Endothelial cell of umbilical vein (primary cell): ENCODE data around the gene RPH3AL. TPM values are rescaled to one million over a fixed set of nuclear protein-coding genes. Genes with fewer than 3 reads are reported as not detected.

Source experiments
- BruUV-seq: library from RNA; stranded (reverse); fragments of 400-500 nt; replicated peaks from 2 replicates; lab custom pipeline; 2021; lab: Mats Ljungman, UMichigan
- CTCF ChIA-PET: fragments of 300-600, 350-600 bp; sonication (Branson Sonifier 250); formaldehyde crosslinking; loops from one replicate; lab custom pipeline; 2021; ENCODE audit warnings: antibody characterized with exemption, inconsistent platforms; lab: Charles Lee
- POLR2A ChIA-PET: fragments of 300-600, 350-600 bp; sonication (Branson Sonifier 250); formaldehyde crosslinking; loops from one replicate; lab custom pipeline; 2021; ENCODE audit warnings: antibody characterized with exemption, inconsistent platforms; lab: Charles Lee
- DNase-seq: peaks from one replicate; pipeline ENCODE4 v3.0.0-alpha.2; 2011; ENCODE audit warnings: low read depth, low spot score
- FAIRE-seq: peaks from 2 replicates; lab custom pipeline; 2011; peaks lifted over from hg19 to GRCh38; lab: Jason Lieb, UNC
- H2AFZ ChIP-seq: 2 replicates; pipeline ENCODE4 v1.6.0; 2012; ENCODE audit warnings: low read depth, low read length, control low read depth, inconsistent platforms
- H3K27ac ChIP-seq: 2 replicates; pipeline ENCODE4 v1.5.1; 2011; ENCODE audit warnings: low read depth, mild to moderate bottlenecking, control low read depth, low read length, moderate library complexity; ENCODE audit not compliant: insufficient read depth
- H3K27me3 ChIP-seq, 2 experiments: 2 replicates each; pipeline versions ENCODE4 v1.6.0 to v1.6.1; 2011; ENCODE audit warnings: low read length in 2 of 2, mixed read lengths in 1 of 2; ENCODE audit not compliant: control insufficient read depth in 2 of 2, insufficient read depth in 2 of 2
- H3K36me3 ChIP-seq, 2 experiments: 2 replicates in 1 of 2; 3 replicates in 1 of 2; pipeline ENCODE4 v1.5.1; 2011; ENCODE audit warnings: low read length in 2 of 2, mild to moderate bottlenecking in 1 of 2, moderate library complexity in 1 of 2; ENCODE audit not compliant: control insufficient read depth in 2 of 2, insufficient read depth in 2 of 2; ENCODE audit errors: extremely low read depth in 1 of 2
- H3K4me1 ChIP-seq: 3 replicates; pipeline ENCODE4 v1.5.1; 2011; ENCODE audit warnings: mild to moderate bottlenecking, low read length; ENCODE audit not compliant: control insufficient read depth, insufficient read depth; ENCODE audit errors: extremely low read depth
- H3K4me2 ChIP-seq: 2 replicates; pipeline ENCODE4 v1.6.1; 2011; ENCODE audit warnings: low read length, control low read depth, mixed read lengths; ENCODE audit not compliant: insufficient read depth
- H3K4me3 ChIP-seq, 3 experiments: fragments of 200-600 bp in 1 of 3; sonication (generic), shearing (Covaris generic) in 1 of 3; replicated peaks in 1 of 3; 2 replicates each; pipeline ENCODE4 v1.5.1; 2011 to 2016; ENCODE audit warnings: control low read depth in 3 of 3, low read length in 3 of 3, mild to moderate bottlenecking in 2 of 3, inconsistent platforms in 1 of 3, low read depth in 1 of 3, moderate library complexity in 1 of 3; ENCODE audit not compliant: insufficient read depth in 1 of 3
- H3K79me2 ChIP-seq: 2 replicates; pipeline ENCODE4 v1.6.0; 2012; ENCODE audit warnings: low read length, inconsistent platforms; ENCODE audit not compliant: control insufficient read depth, insufficient read depth
- H3K9ac ChIP-seq: replicated peaks from 2 replicates; pipeline ENCODE3; 2011; ENCODE audit warnings: low read length, control low read depth; ENCODE audit not compliant: insufficient read depth; ENCODE audit errors: extremely low read depth
- H3K9me1 ChIP-seq: replicated peaks from 3 replicates; pipeline ENCODE4 v1.6.0; 2011; ENCODE audit warnings: mild to moderate bottlenecking, low read length; ENCODE audit not compliant: control insufficient read depth, insufficient read depth; ENCODE audit errors: extremely low read depth
- H3K9me3 ChIP-seq: replicated peaks from 2 replicates; pipeline ENCODE4 v1.5.1; 2012; ENCODE audit warnings: low read length, inconsistent platforms; ENCODE audit not compliant: control insufficient read depth, insufficient read depth
- H4K20me1 ChIP-seq: replicated peaks from 2 replicates; pipeline ENCODE3; 2011; ENCODE audit warnings: mild to moderate bottlenecking, low read length; ENCODE audit not compliant: control insufficient read depth, insufficient read depth; ENCODE audit errors: extremely low read depth
- FOS ChIP-seq: IDR thresholded peaks from 2 replicates; pipeline ENCODE4 v1.6.1; 2011; ENCODE audit warnings: mild to moderate bottlenecking, low read length, moderate library complexity, borderline replicate concordance; ENCODE audit not compliant: insufficient read depth
- GATA2 ChIP-seq: IDR thresholded peaks from 2 replicates; pipeline ENCODE4 v1.7.0; 2011; ENCODE audit warnings: low read depth, mild to moderate bottlenecking, moderate library complexity, mixed read lengths, low read length; ENCODE audit not compliant: insufficient read length, insufficient read depth
- JUN ChIP-seq: IDR thresholded peaks from 2 replicates; pipeline ENCODE4 v1.6.1; 2011; ENCODE audit warnings: borderline replicate concordance, low read depth; ENCODE audit not compliant: insufficient read length, insufficient read depth
- MAX ChIP-seq: IDR thresholded peaks from 2 replicates; pipeline ENCODE4 v1.6.1; 2011; ENCODE audit not compliant: insufficient read depth, insufficient read length
- MYC ChIP-seq: IDR thresholded peaks from one replicate; pipeline ENCODE4 v1.6.1; 2011; ENCODE audit warnings: mild to moderate bottlenecking, low read depth, low read length
- POLR2AphosphoS5 ChIP-seq: IDR thresholded peaks from 2 replicates; pipeline ENCODE4 v1.6.1; 2012; ENCODE audit warnings: low read depth, mild to moderate bottlenecking, control low read depth, low read length, moderate library complexity; ENCODE audit not compliant: insufficient read depth
- dilution Hi-C: fragments of 300-500 bp; cut with MboI; formaldehyde crosslinking; loops from one replicate; pipeline ENCODE4 v1.15.0; 2019; ENCODE audit warnings: low sequenced_read_pairs; ENCODE audit not compliant: extremely low pct_ligation_motif_present
- intact Hi-C: fragments of 100-400 bp; cut with micrococcal nuclease; formaldehyde crosslinking; loops from one replicate; pipeline ENCODE4 v1.10.0; 2022
- polyA plus RNA-seq, 4 experiments: library from polyadenylated mRNA; depleted of rRNA in 3 of 4; stranded (reverse) in 3 of 4; unstranded in 1 of 4; fragments of >200 nt; gene quantifications; 2 replicates each; pipeline versions ENCODE4 v1.2.1 to v1.2.3, GENCODE V29; 2011 to 2012; ENCODE audit warnings: missing spikeins in 1 of 4
- total RNA-seq: library from RNA; stranded (reverse); gene quantifications from 2 replicates; pipeline ENCODE4 v1.2.3, GENCODE V29; 2021
- TF ChIP-seq, protein P1 (sequence below), 2 donors: IDR thresholded peaks; 1 replicate in 1 of 2; 2 replicates in 1 of 2; pipeline ENCODE4 v1.5.1; 2011; ENCODE audit warnings: low read length in 2 of 2, mild to moderate bottlenecking in 2 of 2, moderate library complexity in 2 of 2, control low read depth in 1 of 2, inconsistent platforms in 1 of 2, low read depth in 1 of 2; ENCODE audit not compliant: insufficient read depth in 1 of 2; ENCODE audit errors: extremely low read depth in 1 of 2

The RPH3AL gene
- total and polyA plus RNA-seq, 2 donors (not counting 3 experiments of a cell fraction or from before 2014, with no cell fraction given), result 4.1 to 7.0 TPM

DNA sequence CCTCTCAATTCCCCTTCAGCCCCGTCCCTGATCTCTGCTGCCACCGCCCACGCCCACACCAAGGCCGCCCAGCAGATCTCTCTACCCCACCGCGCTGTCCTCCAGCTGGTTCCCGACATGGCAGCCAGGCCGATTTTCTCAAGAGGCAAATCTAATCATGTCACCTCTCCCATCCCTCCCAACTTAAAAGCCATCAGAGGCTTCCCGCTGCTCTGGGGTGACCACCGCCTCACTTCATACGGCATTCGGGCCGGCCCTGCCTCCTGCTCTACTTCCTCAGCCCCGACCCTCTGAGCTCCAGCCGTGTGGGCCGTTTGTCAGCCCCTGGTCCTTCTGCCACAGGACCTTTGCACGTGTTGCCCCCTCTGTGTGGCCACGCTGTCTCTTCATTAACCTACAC is 63.2 kb downstream of the RPH3AL start:
- ChIA-PET CTCF (no interaction called here), POLR2A (no interaction called here)
- no peak overlapping the region for H3K27ac ChIP-seq
- TF ChIP-seq GATA2, result no peak
- no peaks in the 10 kb centered on the region for H3K9me3 ChIP-seq
- no TSS peak for BruUV-seq
- H3K4me1 ChIP-seq, result no peaks in the 10 kb centered on the region
- intact Hi-C loops, result no loop called here
- H3K36me3 ChIP-seq, result no peaks in the 10 kb centered on the region
- no peak overlapping the region for H3K9ac ChIP-seq
- no peak overlapping the region for H3K4me3 ChIP-seq
- dilution Hi-C loops, result no loop called here
- FAIRE-seq, result no peak
- H3K4me2 ChIP-seq, result no peak overlapping the region
- H3K9me1 ChIP-seq, result no peaks in the 10 kb centered on the region
- no peaks in the 10 kb centered on the region for H4K20me1 ChIP-seq
- H2AFZ ChIP-seq, result no peak overlapping the region
- no peaks in the 10 kb centered on the region for H3K79me2 ChIP-seq
- no peaks in the 10 kb centered on the region for H3K27me3 ChIP-seq
- DNase-seq, result no peak

DNA sequence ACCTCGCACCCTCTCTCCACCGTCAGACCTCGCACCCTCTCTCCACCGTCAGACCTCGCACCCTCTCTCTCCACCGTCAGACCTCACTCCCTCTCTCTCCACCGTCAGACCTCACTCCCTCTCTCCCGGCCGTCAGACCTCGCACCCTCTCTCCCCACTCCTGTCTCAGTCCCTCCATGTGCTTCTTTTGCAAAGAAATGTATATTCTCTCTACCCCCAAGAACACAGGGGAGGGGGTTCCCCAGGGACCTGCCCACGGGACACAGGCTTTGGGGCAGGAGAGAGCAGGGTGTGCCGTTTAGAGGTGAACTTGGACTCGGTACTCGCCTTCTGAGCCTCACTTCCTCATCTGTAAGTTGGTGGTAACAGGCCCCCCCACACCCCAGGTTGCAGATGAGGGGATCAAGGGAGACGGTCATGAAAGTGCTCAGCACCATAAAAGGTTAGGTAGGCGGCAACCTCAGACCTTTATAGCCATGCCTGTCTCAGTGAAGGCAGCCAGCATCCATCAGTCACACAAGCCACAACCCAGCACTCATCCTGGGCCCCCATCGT is 63.7 kb downstream of the RPH3AL start:
- no peaks in the 10 kb centered on the region for H3K9me3 ChIP-seq
- BruUV-seq, result no TSS peak
- dilution Hi-C loops (no loop called here), intact Hi-C loops (no loop called here)
- no peaks in the 10 kb centered on the region for H3K4me1 ChIP-seq
- CTCF ChIA-PET, result no interaction called here
- no peak overlapping the region for H3K9ac ChIP-seq
- H2AFZ ChIP-seq, result no peak overlapping the region
- no peaks in the 10 kb centered on the region for H3K79me2 ChIP-seq
- no peaks in the 10 kb centered on the region for H3K9me1 ChIP-seq
- DNase-seq, result no peak
- H3K27me3 ChIP-seq, result no peaks in the 10 kb centered on the region
- FAIRE-seq, result no peak
- no peak overlapping the region for H3K4me2 ChIP-seq
- TF ChIP-seq, protein P1, sequence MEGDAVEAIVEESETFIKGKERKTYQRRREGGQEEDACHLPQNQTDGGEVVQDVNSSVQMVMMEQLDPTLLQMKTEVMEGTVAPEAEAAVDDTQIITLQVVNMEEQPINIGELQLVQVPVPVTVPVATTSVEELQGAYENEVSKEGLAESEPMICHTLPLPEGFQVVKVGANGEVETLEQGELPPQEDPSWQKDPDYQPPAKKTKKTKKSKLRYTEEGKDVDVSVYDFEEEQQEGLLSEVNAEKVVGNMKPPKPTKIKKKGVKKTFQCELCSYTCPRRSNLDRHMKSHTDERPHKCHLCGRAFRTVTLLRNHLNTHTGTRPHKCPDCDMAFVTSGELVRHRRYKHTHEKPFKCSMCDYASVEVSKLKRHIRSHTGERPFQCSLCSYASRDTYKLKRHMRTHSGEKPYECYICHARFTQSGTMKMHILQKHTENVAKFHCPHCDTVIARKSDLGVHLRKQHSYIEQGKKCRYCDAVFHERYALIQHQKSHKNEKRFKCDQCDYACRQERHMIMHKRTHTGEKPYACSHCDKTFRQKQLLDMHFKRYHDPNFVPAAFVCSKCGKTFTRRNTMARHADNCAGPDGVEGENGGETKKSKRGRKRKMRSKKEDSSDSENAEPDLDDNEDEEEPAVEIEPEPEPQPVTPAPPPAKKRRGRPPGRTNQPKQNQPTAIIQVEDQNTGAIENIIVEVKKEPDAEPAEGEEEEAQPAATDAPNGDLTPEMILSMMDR (IDR thresholded peaks at IDR 0.05; ENCODE audit: extremely low read depth in 1 of 2, insufficient read depth in 1 of 2, low read depth in 1 of 2, low read length in 2 of 2), result no peak
- TF ChIP-seq GATA2 (no peak), MAX (no peak), MYC (no peak), FOS (no peak), POLR2AphosphoS5 (no peak), JUN (no peak)
- no peaks in the 10 kb centered on the region for H3K36me3 ChIP-seq
- H3K4me3 ChIP-seq, result no peak overlapping the region
- H3K27ac ChIP-seq, result no peak overlapping the region
- no peaks in the 10 kb centered on the region for H4K20me1 ChIP-seq
- POLR2A ChIA-PET, result no interaction called here
